NCI-H128 (cell line): ENCODE data around the gene CXCR3.
"Not testable (repeated sequence)": the region's sequence is repeated elsewhere in the genome, so short reads cannot be mapped to it uniquely, and the experiment has no call there.

Experiments
- DNase-seq: peaks from one replicate; lab custom pipeline; 2025; ENCODE audit not compliant: unreplicated experiment; lab: John Stamatoyannopoulos, UW

CXCR3 gene

GRCh38 chrX:71611736-71612135 is 6.6 kb downstream of the CXCR3 start:
- DNase-seq = not testable (repeated sequence)

GRCh38 chrX:71609095-71609750 is 9.1 kb downstream of the CXCR3 start:
- DNase-seq = no peak

- DNase-seq = no peak
Observed at GRCh38 chrX:71607488-71607887, 10.8 kb downstream of the CXCR3 start.

- no peak for DNase-seq
Observed at GRCh38 chrX:71606536-71607216, 11.6 kb downstream of the CXCR3 start.

- DNase-seq = no peak
Observed at GRCh38 chrX:71604796-71605568, 13.3 kb downstream of the CXCR3 start.

- no peak for DNase-seq
Observed at GRCh38 chrX:71604141-71604540, 14.2 kb downstream of the CXCR3 start.

- DNase-seq = no peak
Observed at GRCh38 chrX:71603618-71604017, 14.7 kb downstream of the CXCR3 start.

- no peak for DNase-seq
Observed at GRCh38 chrX:71599965-71600364, 18.3 kb downstream of the CXCR3 start.

- not testable (repeated sequence) for DNase-seq
Observed at GRCh38 chrX:71593210-71593609, 25.1 kb downstream of the CXCR3 start.

- no peak for DNase-seq
Observed at GRCh38 chrX:71586929-71587328, 31.4 kb downstream of the CXCR3 start.

GRCh38 chrX:71581210-71581609 is 37.1 kb downstream of the CXCR3 start:
- no peak for DNase-seq

GRCh38 chrX:71579990-71580380 is 38.3 kb downstream of the CXCR3 start:
- no peak for DNase-seq

- no peak for DNase-seq
Observed at GRCh38 chrX:71579136-71579989, 38.9 kb downstream of the CXCR3 start.

- DNase-seq = no peak
Observed at GRCh38 chrX:71578253-71579135, 39.8 kb downstream of the CXCR3 start, which contains the start of gene GCNA. Gene GCNA, plus strand, starts transcription at chrX:71578437. Its CDS starts 2,385 bp downstream, at chrX:71580822.

GRCh38 chrX:71577682-71578081 is 40.6 kb downstream of the CXCR3 start:
- DNase-seq = no peak

- no peak for DNase-seq
Observed at GRCh38 chrX:71573590-71573989, 44.7 kb downstream of the CXCR3 start.

GRCh38 chrX:71571390-71571789 is 46.9 kb downstream of the CXCR3 start:
- not testable (repeated sequence) for DNase-seq
